Sigmoid colon (tissue), 7 donors: ENCODE data around the gene MAST4. TPM values are rescaled to one million over a fixed set of nuclear protein-coding genes. Genes with fewer than 3 reads are reported as not detected.

Experiments used
- DNase-seq: peaks from one replicate; pipeline ENCODE4 v3.0.0-alpha.2; 2019
- H3K27ac ChIP-seq, 4 donors: fragments of 200-600 bp; sonication (generic); one replicate each; pipeline ENCODE4 v1.5.1; 2016 to 2019; ENCODE audit warnings: mild to moderate bottlenecking in 1 of 4
- H3K27me3 ChIP-seq, 3 donors: fragments of 200-600 bp; sonication (generic); one replicate each; pipeline ENCODE4 v1.5.1; 2019; ENCODE audit warnings: mild to moderate bottlenecking in 1 of 3
- H3K36me3 ChIP-seq, 4 donors: fragments of 200-600 bp; sonication (generic); one replicate each; pipeline ENCODE4 v1.5.1; 2016 to 2019
- H3K4me1 ChIP-seq, 4 donors: fragments of 200-600 bp; sonication (generic); one replicate each; pipeline ENCODE4 v1.5.1; 2017 to 2019
- H3K4me3 ChIP-seq, 4 donors: fragments of 200-600 bp; sonication (generic); one replicate each; pipeline ENCODE4 v1.5.1; 2017 to 2019; ENCODE audit warnings: mild to moderate bottlenecking in 2 of 4, moderate library complexity in 1 of 4
- H3K9me3 ChIP-seq, 4 donors: fragments of 200-600 bp in 3 of 4; sonication (generic) in 3 of 4; one replicate each; pipeline versions ENCODE4 v1.5.1 to v1.6.1; 2013 to 2019
- CTCF ChIP-seq, 4 experiments: fragments of 450-650 bp in 3 of 4; fragments of 200-600 bp in 1 of 4; IDR thresholded peaks; one replicate each; pipeline ENCODE4 v1.5.1; 2016 to 2019; ENCODE audit warnings: antibody characterized with exemption in 4 of 4, mild to moderate bottlenecking in 3 of 4, moderate library complexity in 2 of 4
- EP300 ChIP-seq, 4 donors: sonication (generic); formaldehyde crosslinking; IDR thresholded peaks; one replicate each; pipeline ENCODE4 v1.6.1; 2017; ENCODE audit warnings: antibody characterized with exemption in 4 of 4
- POLR2A ChIP-seq, 2 donors: fragments of 450-650 bp; IDR thresholded peaks; one replicate each; pipeline ENCODE4 v1.6.1; 2016; ENCODE audit warnings: antibody characterized with exemption in 2 of 2, mild to moderate bottlenecking in 2 of 2, moderate library complexity in 2 of 2
- POLR2AphosphoS5 ChIP-seq, 4 donors: sonication (generic); formaldehyde crosslinking; IDR thresholded peaks; one replicate each; pipeline ENCODE4 v1.6.1; 2017; ENCODE audit warnings: antibody characterized with exemption in 4 of 4
- WGBS, 2 donors: extraction: QIAGEN DNeasy Blood & Tissue Kit; methylation state at CpG; one replicate each; pipeline ENCODE4 v1.1.7; 2013; 5-methylcytosine and 5-hydroxymethylcytosine counted together
- intact Hi-C: fragments of 100-400 bp; cut with DNase I; formaldehyde crosslinking; loops from one replicate; pipeline ENCODE4 v1.15.1; 2023
- polyA plus RNA-seq, 3 donors: library from polyadenylated mRNA; stranded (reverse); fragments of 200-250 nt; gene quantifications; one replicate each; pipeline ENCODE4 v1.2.3, GENCODE V29; 2013
- total RNA-seq, 4 donors: library from RNA; depleted of rRNA; stranded (reverse); fragments of >200 nt; gene quantifications; one replicate each; pipeline ENCODE4 v1.1.0, GENCODE V29; 2016
- donor health status: healthy with polysubstance abuse.
- donor health status: Bipolar disorder and iron deficiency.
- donor health status: healthy.

Gene MAST4
- total and polyA plus RNA-seq, 7 donors = 1.6 to 30.7 (median 15.7) TPM

DNA sequence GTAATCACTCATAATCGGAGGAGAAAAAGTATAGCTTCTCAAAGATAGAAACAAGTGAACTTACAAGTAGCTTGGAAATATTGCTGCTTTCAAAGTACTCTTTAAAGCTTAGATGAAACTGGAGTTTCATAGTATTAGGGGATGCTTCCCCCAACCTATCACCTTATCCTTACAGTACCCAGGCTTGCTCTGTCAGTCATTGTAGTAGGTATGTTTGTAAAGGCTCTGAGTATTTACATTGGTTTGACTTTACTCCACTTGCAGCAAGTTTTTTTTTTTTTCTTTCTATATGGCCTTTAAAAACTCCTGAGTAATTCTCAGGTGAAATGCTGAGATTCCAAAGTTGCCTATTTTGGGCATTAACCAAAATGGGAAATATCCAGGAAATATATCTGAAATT lies 515.6 kb downstream of the MAST4 start:
- H3K4me1 ChIP-seq = no peaks in the 10 kb centered on the region
- no peaks in the 10 kb centered on the region for H3K27me3 ChIP-seq
- no peak overlapping the region for H3K27ac ChIP-seq
- WGBS, 2 donors = 25 to 71% methylated on average over 1 of the region's 1 CpG
- no peak for DNase-seq
- peaks cover 0 to 50% (median 0%) of the 10 kb centered on the region in 4 donors for H3K36me3 ChIP-seq
- H3K4me3 ChIP-seq = no peak overlapping the region
- TF ChIP-seq CTCF (IDR thresholded peaks at IDR 0.05) = no peak
- TF ChIP-seq POLR2A (IDR thresholded peaks at IDR 0.05) = no peak
- TF ChIP-seq EP300 (IDR thresholded peaks at IDR 0.05) = no peak
- TF ChIP-seq POLR2AphosphoS5 (IDR thresholded peaks at IDR 0.05) = no peak
- intact Hi-C loops = no loop called here
- no peaks in the 10 kb centered on the region for H3K9me3 ChIP-seq

DNA sequence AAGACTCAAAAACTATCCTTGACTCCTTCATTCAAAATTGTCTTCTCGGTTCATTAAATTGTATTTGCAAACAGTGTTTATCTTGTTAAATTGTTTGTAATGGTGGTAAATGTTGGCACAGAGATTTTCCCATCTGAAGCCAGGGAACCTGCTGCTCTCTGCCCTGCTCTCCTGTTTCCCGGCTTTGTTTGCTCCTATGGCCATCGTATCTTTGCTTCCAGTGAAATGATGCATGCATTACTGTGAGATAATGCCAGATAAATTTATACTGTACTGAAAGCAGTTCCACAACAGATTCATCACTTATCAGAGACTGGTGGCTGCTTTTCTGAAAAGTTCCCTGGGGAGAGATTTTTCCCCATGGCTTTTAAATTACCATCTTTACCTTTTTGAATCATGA lies 519.1 kb downstream of the MAST4 start:
- TF ChIP-seq EP300 (IDR thresholded peaks at IDR 0.05) (no peak), POLR2A (IDR thresholded peaks at IDR 0.05) (no peak), POLR2AphosphoS5 (IDR thresholded peaks at IDR 0.05) (no peak), CTCF (IDR thresholded peaks at IDR 0.05) (no peak)
- Histone ChIP-seq H3K9me3 (no peaks in the 10 kb centered on the region), H3K36me3 (peaks cover 0 to 66% (median 5%) of the 10 kb centered on the region in 4 donors), H3K4me1 (no peaks in the 10 kb centered on the region), H3K27ac (no peak overlapping the region), H3K27me3 (no peaks in the 10 kb centered on the region), H3K4me3 (no peak overlapping the region)
- WGBS, 2 donors = 57 to 82% methylated on average over 3 of the region's 3 CpGs
- intact Hi-C loops = no loop called here
- no peak for DNase-seq

DNA sequence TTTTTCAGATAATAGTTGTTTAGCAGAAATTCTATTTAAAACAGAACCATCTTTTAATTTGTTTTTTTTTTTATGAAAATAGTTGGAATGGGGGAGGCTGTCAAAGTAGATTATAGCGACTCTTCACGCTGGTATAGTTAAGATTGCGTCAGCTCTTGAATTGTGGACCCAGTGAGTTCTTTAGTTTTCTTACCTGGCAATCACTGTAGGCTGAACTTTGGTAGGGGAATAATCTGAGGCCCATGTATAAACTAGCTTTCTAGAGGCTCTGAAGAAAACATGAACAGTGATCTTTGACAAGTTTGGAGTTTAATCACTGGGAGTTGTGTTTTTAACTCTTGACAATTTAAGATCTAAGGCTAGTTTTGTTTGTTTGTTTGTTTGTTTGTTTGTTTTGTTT lies 519.6 kb downstream of the MAST4 start:
- no peak overlapping the region for H3K4me3 ChIP-seq
- peaks cover 0 to 61% (median 5%) of the 10 kb centered on the region in 4 donors for H3K36me3 ChIP-seq
- no peaks in the 10 kb centered on the region for H3K4me1 ChIP-seq
- no peaks in the 10 kb centered on the region for H3K27me3 ChIP-seq
- no peak for DNase-seq
- 97 to 98% methylated on average over 3 of the region's 3 CpGs for WGBS, 2 donors
- no peak overlapping the region for H3K27ac ChIP-seq
- no peaks in the 10 kb centered on the region for H3K9me3 ChIP-seq
- no peak for TF ChIP-seq CTCF (IDR thresholded peaks at IDR 0.05)
- intact Hi-C loops = no loop called here

- Histone ChIP-seq H3K4me1 (no peaks in the 10 kb centered on the region), H3K27ac (no peak overlapping the region), H3K9me3 (no peaks in the 10 kb centered on the region), H3K36me3 (peaks cover 0 to 58% (median 5%) of the 10 kb centered on the region in 4 donors), H3K27me3 (no peaks in the 10 kb centered on the region), H3K4me3 (no peak overlapping the region)
- 94 to 98% methylated on average over 4 of the region's 4 CpGs for WGBS, 2 donors
- intact Hi-C loops = no loop called here
- DNase-seq = no peak
- TF ChIP-seq POLR2AphosphoS5 (IDR thresholded peaks at IDR 0.05) (no peak), POLR2A (IDR thresholded peaks at IDR 0.05) (no peak), EP300 (IDR thresholded peaks at IDR 0.05) (no peak), CTCF (IDR thresholded peaks at IDR 0.05) (no peak)
Measured at GRCh38 chr5:67118050-67118620, 521.9 kb downstream of the MAST4 start.

DNA sequence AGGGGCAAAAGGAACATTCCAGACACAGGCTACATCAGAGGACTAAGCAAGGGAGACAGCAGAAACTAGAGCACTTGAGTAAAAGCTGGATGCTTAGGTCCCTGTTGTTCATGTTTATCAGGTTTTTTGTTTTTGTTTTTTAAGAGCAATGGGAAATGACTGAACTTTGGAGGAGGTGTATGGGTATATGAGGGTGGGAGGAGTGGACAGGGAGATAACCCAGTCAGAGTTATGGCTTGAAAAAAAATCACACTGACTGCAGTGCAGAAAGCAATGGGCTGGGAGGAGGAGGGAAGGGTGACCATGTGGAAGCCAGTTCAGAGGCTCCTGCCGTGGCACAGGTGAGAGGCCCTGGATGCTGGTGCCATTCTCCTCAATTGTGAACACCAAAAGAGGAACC lies 522.8 kb downstream of the MAST4 start:
- no peak overlapping the region for H3K4me3 ChIP-seq
- WGBS, 2 donors = 93 to 97% methylated on average over 1 of the region's 1 CpG
- intact Hi-C loops = no loop called here
- no peaks in the 10 kb centered on the region for H3K4me1 ChIP-seq
- H3K36me3 ChIP-seq = peaks cover 0 to 65% (median 5%) of the 10 kb centered on the region in 4 donors
- H3K27me3 ChIP-seq = no peaks in the 10 kb centered on the region
- H3K9me3 ChIP-seq = no peaks in the 10 kb centered on the region
- H3K27ac ChIP-seq = no peak overlapping the region
- no peak for TF ChIP-seq POLR2A (IDR thresholded peaks at IDR 0.05)
- TF ChIP-seq POLR2AphosphoS5 (IDR thresholded peaks at IDR 0.05) = no peak
- TF ChIP-seq CTCF (IDR thresholded peaks at IDR 0.05) = no peak
- no peak for TF ChIP-seq EP300 (IDR thresholded peaks at IDR 0.05)
- no peak for DNase-seq
